HG02840 (cell line): Measurements from ENCODE around the gene ELMO1.

Experiments
- ATAC-seq: cut with Tn5 transposase; IDR thresholded peaks from one replicate; pipeline ENCODE4 v1.9.1; 2021; ENCODE audit warnings: mild to moderate bottlenecking, moderate library complexity, moderate number of reproducible peaks; ENCODE audit not compliant: unreplicated experiment, low FRiP score

Gene ELMO1

GRCh38 chr7:37198906-37199485 lies 249.7 kb downstream of the ELMO1 start:
- no peak for ATAC-seq

GRCh38 chr7:37198041-37198905 lies 250.4 kb downstream of the ELMO1 start:
- ATAC-seq = no peak

- ATAC-seq = no peak
Measured at GRCh38 chr7:37197108-37197507, 251.6 kb downstream of the ELMO1 start.

- no peak for ATAC-seq
Measured at GRCh38 chr7:37196676-37197075, 252.0 kb downstream of the ELMO1 start.

GRCh38 chr7:37195388-37195787 lies 253.3 kb downstream of the ELMO1 start:
- no peak for ATAC-seq

GRCh38 chr7:37194943-37195342 lies 253.7 kb downstream of the ELMO1 start:
- ATAC-seq = no peak

- ATAC-seq = no peak
Measured at GRCh38 chr7:37193775-37194135, 254.9 kb downstream of the ELMO1 start.

GRCh38 chr7:37193087-37193774 lies 255.4 kb downstream of the ELMO1 start:
- ATAC-seq = no peak

GRCh38 chr7:37191797-37192196 lies 256.9 kb downstream of the ELMO1 start:
- ATAC-seq = no peak

GRCh38 chr7:37187179-37187578 lies 261.5 kb downstream of the ELMO1 start:
- no peak for ATAC-seq

GRCh38 chr7:37186753-37187152 lies 261.9 kb downstream of the ELMO1 start:
- ATAC-seq = no peak

- ATAC-seq = no peak
Measured at GRCh38 chr7:37181550-37181932, 267.1 kb downstream of the ELMO1 start.

- no peak for ATAC-seq
Measured at GRCh38 chr7:37180828-37181549, 267.7 kb downstream of the ELMO1 start.

- ATAC-seq = no peak
Measured at GRCh38 chr7:37176079-37176478, 272.6 kb downstream of the ELMO1 start.

GRCh38 chr7:37174460-37174859 lies 274.2 kb downstream of the ELMO1 start:
- ATAC-seq = no peak

GRCh38 chr7:37173670-37174069 lies 275.0 kb downstream of the ELMO1 start:
- ATAC-seq = no peak

- no peak for ATAC-seq
Measured at GRCh38 chr7:37162106-37162505, 286.6 kb downstream of the ELMO1 start.

- ATAC-seq = no peak
Measured at GRCh38 chr7:37160656-37161055, 288.0 kb downstream of the ELMO1 start.

GRCh38 chr7:37153376-37153775 lies 295.3 kb downstream of the ELMO1 start:
- no peak for ATAC-seq

GRCh38 chr7:37151741-37152413 lies 296.8 kb downstream of the ELMO1 start:
- ATAC-seq = no peak
